Gastroesophageal sphincter (tissue), 4 donors: ENCODE data around the gene OR2H1. TPM values are rescaled to one million over a fixed set of nuclear protein-coding genes. Genes with fewer than 3 reads are reported as not detected.

Experiments
- ATAC-seq: fragments of 150-250 bp; one replicate; pipeline ENCODE4 v1.9.1; 2016; ENCODE audit warnings: mild to moderate bottlenecking, moderate library complexity
- H3K27ac ChIP-seq, 4 donors: fragments of 200-600 bp; sonication (generic) in 3 of 4; 1 replicate in 3 of 4; 2 replicates in 1 of 4; pipeline ENCODE4 v1.5.1; 2016 to 2019
- H3K27me3 ChIP-seq: fragments of 200-600 bp; sonication (generic); one replicate; pipeline ENCODE4 v1.5.1; 2019
- H3K36me3 ChIP-seq, 2 donors: fragments of 200-600 bp; sonication (generic); one replicate each; pipeline ENCODE4 v1.5.1; 2019; ENCODE audit warnings: control low read depth in 1 of 2
- H3K4me1 ChIP-seq, 3 donors: fragments of 200-600 bp; sonication (generic); 1 replicate in 2 of 3; 2 replicates in 1 of 3; pipeline ENCODE4 v1.5.1; 2016 to 2019; ENCODE audit warnings: control low read depth in 2 of 3
- H3K4me3 ChIP-seq, 2 donors: fragments of 200-600 bp; sonication (generic); one replicate each; pipeline ENCODE4 v1.5.1; 2019; ENCODE audit warnings: mild to moderate bottlenecking in 1 of 2, moderate library complexity in 1 of 2
- H3K9me3 ChIP-seq, 3 donors: fragments of 200-600 bp; sonication (generic); one replicate each; pipeline ENCODE4 v1.5.1; 2017 to 2019; ENCODE audit warnings: control low read depth in 2 of 3
- CTCF ChIP-seq, 4 experiments: fragments of 200-600 bp in 2 of 4; fragments of 450-650 bp in 2 of 4; sonication (generic) in 1 of 4; IDR thresholded peaks; one replicate each; pipeline ENCODE4 v1.5.1; 2017 to 2019; ENCODE audit warnings: antibody characterized with exemption in 4 of 4, mild to moderate bottlenecking in 2 of 4, moderate library complexity in 2 of 4
- EP300 ChIP-seq: sonication (generic); formaldehyde crosslinking; IDR thresholded peaks from one replicate; pipeline ENCODE4 v1.6.1; 2017; ENCODE audit warnings: antibody characterized with exemption, mild to moderate bottlenecking
- POLR2A ChIP-seq, 2 donors: fragments of 450-650 bp; IDR thresholded peaks; one replicate each; pipeline ENCODE4 v1.6.1; 2017; ENCODE audit warnings: antibody characterized with exemption in 2 of 2, mild to moderate bottlenecking in 2 of 2, moderate library complexity in 1 of 2
- POLR2AphosphoS5 ChIP-seq: sonication (generic); formaldehyde crosslinking; IDR thresholded peaks from one replicate; pipeline ENCODE4 v1.6.1; 2017; ENCODE audit warnings: antibody characterized with exemption
- WGBS, 2 donors: methylation state at CpG; one replicate each; pipeline ENCODE4 v1.1.5; 2018; ENCODE audit warnings: low coverage in 1 of 2; 5-methylcytosine and 5-hydroxymethylcytosine counted together
- total RNA-seq, 4 donors: library from RNA; depleted of rRNA; stranded (reverse); fragments of >200 nt; gene quantifications; one replicate each; pipeline ENCODE4 v1.1.0, GENCODE V29; 2016

Gene OR2H1
- total RNA-seq, 4 donors from 2014 or later: not detected

- TF ChIP-seq EP300 (no peak), POLR2A (IDR thresholded peaks at IDR 0.05) (no peak), CTCF (IDR thresholded peaks at IDR 0.05) (no peak), POLR2AphosphoS5 (no peak)
- H3K27ac ChIP-seq: no peak overlapping the region
- H3K27me3 ChIP-seq: peaks cover 15% of the 10 kb centered on the region
- WGBS, 2 donors: 71 to 75% methylated on average over 3 to 4 of the region's 4 CpGs
- H3K9me3 ChIP-seq: no peaks in the 10 kb centered on the region
- no peak for ATAC-seq
- no peaks in the 10 kb centered on the region for H3K4me1 ChIP-seq
- H3K36me3 ChIP-seq: no peaks in the 10 kb centered on the region
- H3K4me3 ChIP-seq: no peak overlapping the region
Measured at GRCh38 chr6:29491574-29491973, 34.6 kb downstream of the OR2H1 start.

GRCh38 chr6:29493261-29493660 lies 36.3 kb downstream of the OR2H1 start:
- no peak overlapping the region for H3K27ac ChIP-seq
- H3K4me3 ChIP-seq: no peak overlapping the region
- no peak for ATAC-seq
- no peaks in the 10 kb centered on the region for H3K36me3 ChIP-seq
- no peak for TF ChIP-seq CTCF (IDR thresholded peaks at IDR 0.05)
- no peak for TF ChIP-seq POLR2A (IDR thresholded peaks at IDR 0.05)
- H3K4me1 ChIP-seq: no peaks in the 10 kb centered on the region
- peaks cover 21% of the 10 kb centered on the region for H3K27me3 ChIP-seq
- WGBS, 2 donors: 67% methylated on average over 2 of the region's 2 CpGs; no CpG with 5 or more reads in 1 of the 2 donors
- H3K9me3 ChIP-seq: no peaks in the 10 kb centered on the region

- H3K36me3 ChIP-seq: no peaks in the 10 kb centered on the region
- TF ChIP-seq EP300 (no peak), CTCF (IDR thresholded peaks at IDR 0.05) (no peak)
- no peaks in the 10 kb centered on the region for H3K9me3 ChIP-seq
- peaks cover 21% of the 10 kb centered on the region for H3K27me3 ChIP-seq
- 33% methylated on average over 1 of the region's 2 CpGs; no CpG with 5 or more reads in 1 of the 2 donors for WGBS, 2 donors
- H3K4me3 ChIP-seq: no peak overlapping the region
- ATAC-seq: no peak
- H3K4me1 ChIP-seq: no peaks in the 10 kb centered on the region
- no peak overlapping the region for H3K27ac ChIP-seq
Measured at GRCh38 chr6:29494131-29494530, 37.2 kb downstream of the OR2H1 start.

- Histone ChIP-seq H3K36me3 (no peaks in the 10 kb centered on the region), H3K27ac (no peak overlapping the region), H3K9me3 (no peaks in the 10 kb centered on the region), H3K4me3 (no peak overlapping the region), H3K27me3 (peaks cover 30% of the 10 kb centered on the region), H3K4me1 (no peaks in the 10 kb centered on the region)
- WGBS, 2 donors: 40 to 92% methylated on average over 2 of the region's 4 CpGs
- TF ChIP-seq EP300 (no peak), POLR2AphosphoS5 (no peak), CTCF (IDR thresholded peaks at IDR 0.05) (no peak), POLR2A (IDR thresholded peaks at IDR 0.05) (no peak)
- ATAC-seq: no peak
Measured at GRCh38 chr6:29495571-29495970, 38.6 kb downstream of the OR2H1 start.

- Histone ChIP-seq H3K27ac (no peak overlapping the region), H3K36me3 (no peaks in the 10 kb centered on the region), H3K9me3 (no peaks in the 10 kb centered on the region), H3K4me1 (no peaks in the 10 kb centered on the region), H3K27me3 (peaks cover 42% of the 10 kb centered on the region), H3K4me3 (no peak overlapping the region)
- ATAC-seq: no peak
- 54 to 72% methylated on average over 4 of the region's 4 CpGs for WGBS, 2 donors
- TF ChIP-seq POLR2A (IDR thresholded peaks at IDR 0.05): no peak
Measured at GRCh38 chr6:29496961-29497360, 40.0 kb downstream of the OR2H1 start.

GRCh38 chr6:29499704-29500103 lies 42.7 kb downstream of the OR2H1 start:
- no peak overlapping the region for H3K4me3 ChIP-seq
- TF ChIP-seq EP300: no peak
- TF ChIP-seq CTCF (IDR thresholded peaks at IDR 0.05): no peak
- no peak for TF ChIP-seq POLR2A (IDR thresholded peaks at IDR 0.05)
- no peak for TF ChIP-seq POLR2AphosphoS5
- 77% methylated on average over 5 of the region's 5 CpGs; no CpG with 5 or more reads in 1 of the 2 donors for WGBS, 2 donors
- no peak overlapping the region for H3K27ac ChIP-seq
- H3K4me1 ChIP-seq: no peaks in the 10 kb centered on the region
- no peaks in the 10 kb centered on the region for H3K36me3 ChIP-seq
- H3K27me3 ChIP-seq: peaks cover 44% of the 10 kb centered on the region
- no peak for ATAC-seq
- no peaks in the 10 kb centered on the region for H3K9me3 ChIP-seq
